ENCODE results near the gene UCK1.

UCK1 gene

DNA sequence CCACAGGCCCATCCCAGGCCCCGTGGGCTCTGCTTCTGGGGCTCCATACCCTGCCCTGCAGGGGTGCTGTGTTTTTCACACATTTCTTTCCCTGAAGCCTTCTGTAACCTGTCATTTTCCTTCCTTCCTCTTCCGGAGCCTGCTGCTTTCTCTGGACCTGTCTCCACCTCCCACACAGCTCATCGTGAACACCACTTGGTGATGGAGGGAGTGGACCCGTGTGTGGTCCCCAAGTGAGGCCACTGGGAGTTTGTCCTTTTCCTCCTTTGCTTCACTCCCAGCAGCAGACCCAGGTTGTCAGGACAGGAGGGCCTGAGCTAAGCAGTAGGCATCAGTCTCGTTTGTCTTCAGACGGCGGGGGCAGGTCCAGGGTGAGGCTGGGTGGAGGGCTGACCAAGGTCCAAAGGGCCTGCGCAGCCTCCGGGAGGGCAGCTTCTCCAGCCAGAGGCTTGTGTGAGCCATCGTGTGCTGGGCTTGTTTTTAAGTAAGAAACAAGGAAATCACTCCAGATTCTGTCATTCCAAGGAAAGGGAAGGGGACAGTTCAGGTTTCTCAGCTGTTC, 34.1 kb downstream of the UCK1 start:
- TF ChIP-seq CTBP1 (IDR thresholded peaks at IDR 0.05; ENCODE audit: borderline replicate concordance), result no peak
- no peak for TF ChIP-seq NFRKB (IDR thresholded peaks at IDR 0.05)
- TF ChIP-seq FOXK2 (IDR thresholded peaks at IDR 0.05), result no peak
- TF ChIP-seq L3MBTL2 (conservative IDR thresholded peaks at IDR 0.05), result no peak
- no peak for TF ChIP-seq ARNT (IDR thresholded peaks at IDR 0.05)
- TF ChIP-seq ELF4 (IDR thresholded peaks at IDR 0.05), result no peak
- no peak for TF ChIP-seq HDGF (IDR thresholded peaks at IDR 0.05; ENCODE audit: borderline replicate concordance)
- TF ChIP-seq FOXA1 (IDR thresholded peaks at IDR 0.05), result no peak
- no peak for TF ChIP-seq ZNF384 (IDR thresholded peaks at IDR 0.05)
- no peak for TF ChIP-seq LEF1 (IDR thresholded peaks at IDR 0.05; ENCODE audit: borderline replicate concordance)
- CTCF ChIA-PET, result interaction anchor here (0.5 kb wide), 1 partner anchor 129 kb away, joined by 3 read pairs; no protein-coding TSS in a partner anchor
- no peak for DNase-seq (ENCODE audit: extremely low spot score)
- POLR2A ChIA-PET, result no interaction called here

DNA sequence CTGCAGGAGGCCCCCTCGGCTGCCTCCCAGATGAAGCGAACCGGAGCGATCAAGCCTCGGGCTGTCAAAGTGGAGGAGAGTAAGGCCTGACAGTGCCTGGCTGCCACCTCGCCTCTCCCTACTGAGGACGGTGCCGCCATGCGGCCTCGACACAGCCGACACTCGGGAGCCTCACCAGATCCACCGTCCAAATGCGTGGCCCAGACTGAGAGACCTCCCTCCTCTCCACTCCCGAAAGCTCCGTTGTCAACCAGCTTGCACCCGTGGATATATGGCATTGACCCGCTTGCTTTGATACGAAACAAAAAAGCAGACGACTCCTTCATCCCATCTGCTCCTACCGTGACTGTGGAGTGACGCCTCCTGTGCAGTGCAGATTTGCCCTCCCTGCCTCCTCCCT, 35.3 kb downstream of the UCK1 start:
- TF ChIP-seq FOXM1 (IDR thresholded peaks at IDR 0.05; ENCODE audit: borderline replicate concordance) (no peak), HDGF (IDR thresholded peaks at IDR 0.05; ENCODE audit: borderline replicate concordance) (no peak), SUZ12 (IDR thresholded peaks at IDR 0.05) (no peak), FOXA1 (IDR thresholded peaks at IDR 0.05) (no peak), BHLHE40 (IDR thresholded peaks at IDR 0.05; ENCODE audit: borderline replicate concordance) (no peak), L3MBTL2 (conservative IDR thresholded peaks at IDR 0.05) (no peak), ARNT (IDR thresholded peaks at IDR 0.05) (no peak), ZNF384 (IDR thresholded peaks at IDR 0.05) (no peak), NFRKB (IDR thresholded peaks at IDR 0.05) (no peak), ELF4 (IDR thresholded peaks at IDR 0.05) (no peak), FOXK2 (IDR thresholded peaks at IDR 0.05) (no peak), SP1 (IDR thresholded peaks at IDR 0.05) (no peak)
- TF ChIP-seq, protein P1, sequence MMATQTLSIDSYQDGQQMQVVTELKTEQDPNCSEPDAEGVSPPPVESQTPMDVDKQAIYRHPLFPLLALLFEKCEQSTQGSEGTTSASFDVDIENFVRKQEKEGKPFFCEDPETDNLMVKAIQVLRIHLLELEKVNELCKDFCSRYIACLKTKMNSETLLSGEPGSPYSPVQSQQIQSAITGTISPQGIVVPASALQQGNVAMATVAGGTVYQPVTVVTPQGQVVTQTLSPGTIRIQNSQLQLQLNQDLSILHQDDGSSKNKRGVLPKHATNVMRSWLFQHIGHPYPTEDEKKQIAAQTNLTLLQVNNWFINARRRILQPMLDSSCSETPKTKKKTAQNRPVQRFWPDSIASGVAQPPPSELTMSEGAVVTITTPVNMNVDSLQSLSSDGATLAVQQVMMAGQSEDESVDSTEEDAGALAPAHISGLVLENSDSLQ (IDR thresholded peaks at IDR 0.05), result no peak
- DNase-seq (ENCODE audit: extremely low spot score), result no peak
- ChIA-PET CTCF (no interaction called here), POLR2A (no interaction called here)

DNA sequence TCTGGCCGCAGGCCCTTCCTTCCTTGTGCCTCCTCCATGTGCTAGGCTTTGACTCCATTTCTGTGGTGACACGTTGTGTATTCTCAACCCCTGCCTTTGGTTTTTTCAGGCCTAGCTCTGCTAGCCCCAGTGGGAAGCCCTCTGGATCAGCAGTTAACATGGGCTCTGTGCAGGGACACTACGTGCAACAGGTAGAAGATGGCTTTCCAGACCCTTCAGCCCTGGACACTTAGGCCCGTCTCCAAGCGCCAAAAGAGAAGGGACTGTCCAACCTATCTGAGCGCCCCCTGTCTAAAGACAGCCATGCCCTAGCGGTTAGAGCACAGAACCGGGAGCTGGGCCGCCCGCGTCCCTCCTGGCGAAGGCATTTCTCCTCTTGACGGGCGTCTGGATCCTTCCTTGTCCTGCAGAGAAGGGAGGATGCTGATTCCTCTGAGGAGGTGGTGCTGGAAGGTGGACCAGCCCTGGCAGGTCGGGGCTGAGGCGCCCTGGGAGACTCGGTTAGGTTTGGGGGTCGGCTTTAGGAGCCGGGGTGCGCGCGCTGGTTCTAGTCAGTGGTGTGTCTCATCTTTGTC, 36.7 kb downstream of the UCK1 start:
- CTCF ChIA-PET, result no interaction called here

DNA sequence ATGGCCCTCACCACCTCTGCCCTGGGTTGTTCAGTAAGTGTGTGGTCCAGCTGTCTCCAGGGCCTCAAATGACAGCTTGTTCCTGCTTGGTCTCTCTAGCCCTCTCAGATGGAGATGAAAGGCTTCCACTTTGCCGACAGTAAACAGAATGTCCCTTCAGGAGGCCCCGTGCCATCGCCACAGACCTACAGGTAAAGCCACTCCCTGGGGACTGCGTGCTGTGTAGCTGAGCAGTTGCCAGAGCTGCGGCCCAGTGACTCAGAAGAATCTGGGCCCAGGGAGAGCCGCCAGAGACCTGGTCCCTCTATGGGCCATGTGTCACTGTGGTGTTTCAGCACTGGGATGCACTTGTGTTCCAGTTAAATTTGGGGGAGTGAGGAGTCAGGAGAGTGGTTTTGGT, 39.0 kb downstream of the UCK1 start:
- POLR2A ChIA-PET, result no interaction called here
- no peak for DNase-seq (ENCODE audit: extremely low spot score)
- no peak for TF ChIP-seq ZNF384 (IDR thresholded peaks at IDR 0.05)
- no peak for TF ChIP-seq ELF4 (IDR thresholded peaks at IDR 0.05)
- no peak for TF ChIP-seq FOXK2 (IDR thresholded peaks at IDR 0.05)
- TF ChIP-seq TARDBP (IDR thresholded peaks at IDR 0.05), result no peak
- TF ChIP-seq SUZ12 (IDR thresholded peaks at IDR 0.05), result no peak
- TF ChIP-seq FOXA1 (IDR thresholded peaks at IDR 0.05), result no peak
- CTCF ChIA-PET, result no interaction called here

More for the DNA sequence above, 36.7 kb downstream of the UCK1 start:
- POLR2A ChIA-PET, result no interaction called here
- no peak for DNase-seq (ENCODE audit: extremely low spot score)
- TF ChIP-seq SUZ12 (IDR thresholded peaks at IDR 0.05), result no peak
- TF ChIP-seq LEF1 (IDR thresholded peaks at IDR 0.05; ENCODE audit: borderline replicate concordance), result no peak
- no peak for TF ChIP-seq HDGF (IDR thresholded peaks at IDR 0.05; ENCODE audit: borderline replicate concordance)
- TF ChIP-seq L3MBTL2 (conservative IDR thresholded peaks at IDR 0.05), result no peak
- TF ChIP-seq ZNF384 (IDR thresholded peaks at IDR 0.05), result no peak
- TF ChIP-seq SP1 (IDR thresholded peaks at IDR 0.05), result no peak
- TF ChIP-seq NFRKB (IDR thresholded peaks at IDR 0.05), result no peak
- no peak for TF ChIP-seq FOXA1 (IDR thresholded peaks at IDR 0.05)
- TF ChIP-seq BHLHE40 (IDR thresholded peaks at IDR 0.05; ENCODE audit: borderline replicate concordance), result no peak

DNA sequence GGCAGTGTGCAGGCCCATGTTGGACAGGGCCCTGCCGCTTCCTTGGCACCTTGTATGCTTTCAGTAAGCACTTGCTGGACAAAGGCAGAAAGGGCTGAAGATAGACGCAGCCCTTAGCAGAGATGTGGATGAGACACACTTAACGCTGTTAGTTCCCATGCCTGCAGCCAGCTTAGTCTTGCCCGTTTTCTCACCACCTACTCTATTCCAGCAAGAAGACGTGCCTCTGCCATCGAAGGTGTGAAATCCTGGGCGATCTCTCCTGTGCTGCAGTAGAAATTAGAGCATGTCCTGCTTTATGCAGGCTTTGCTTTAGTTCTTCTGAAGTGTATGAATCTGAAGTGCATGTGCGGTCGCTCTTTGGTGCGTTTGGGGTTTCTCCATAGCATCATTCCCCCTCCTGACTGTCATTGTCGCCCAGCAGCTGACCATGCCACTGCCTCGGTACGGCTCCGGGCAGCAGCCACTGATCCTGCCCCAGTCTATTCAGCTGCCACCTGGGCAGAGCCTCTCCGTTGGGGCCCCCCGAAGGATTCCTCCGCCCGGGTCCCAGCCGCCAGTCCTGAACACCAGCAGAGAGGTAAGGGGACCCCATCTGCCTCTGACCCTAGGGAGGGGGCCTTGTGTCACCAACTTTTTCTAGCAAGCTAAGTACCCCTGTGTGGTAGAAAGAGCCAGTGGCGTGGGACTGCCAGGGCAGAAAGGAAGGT, 39.9 kb downstream of the UCK1 start:
- CTCF ChIA-PET, result no interaction called here
- no peak for DNase-seq (ENCODE audit: extremely low spot score)
- POLR2A ChIA-PET, result no interaction called here
- no peak for TF ChIP-seq CTBP1 (IDR thresholded peaks at IDR 0.05; ENCODE audit: borderline replicate concordance)
- TF ChIP-seq SP1 (IDR thresholded peaks at IDR 0.05), result no peak
- no peak for TF ChIP-seq HDGF (IDR thresholded peaks at IDR 0.05; ENCODE audit: borderline replicate concordance)

DNA sequence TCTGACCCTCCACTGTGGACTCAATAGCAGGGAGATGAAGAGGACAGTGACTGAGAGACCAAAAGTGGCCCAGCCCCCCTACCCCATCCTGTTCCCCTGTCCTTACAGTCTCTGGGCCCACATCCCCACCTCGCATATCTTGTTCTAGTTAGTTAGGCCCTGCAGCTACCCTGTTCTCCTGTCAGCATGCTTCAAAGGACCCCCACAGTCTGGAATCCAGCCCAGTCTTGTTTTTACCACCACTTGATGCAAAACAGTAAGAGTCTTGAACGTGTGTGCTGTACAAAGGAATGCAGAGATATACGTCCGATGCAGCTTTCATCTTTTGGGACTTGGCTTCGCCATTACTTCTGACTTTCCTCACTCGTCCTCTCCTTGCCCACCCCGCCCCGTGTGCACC, 40.5 kb downstream of the UCK1 start:
- ChIA-PET CTCF (no interaction called here), POLR2A (interaction anchor here (1.4 kb wide), 1 partner anchor 8 kb away, joined by 5 read pairs; no protein-coding TSS in a partner anchor)
- no peak for DNase-seq (ENCODE audit: extremely low spot score)
- no peak for TF ChIP-seq FOXA1 (IDR thresholded peaks at IDR 0.05)
- no peak for TF ChIP-seq LEF1 (IDR thresholded peaks at IDR 0.05; ENCODE audit: borderline replicate concordance)
- no peak for TF ChIP-seq ELF4 (IDR thresholded peaks at IDR 0.05)
- TF ChIP-seq ZNF384 (IDR thresholded peaks at IDR 0.05), result no peak
- no peak for TF ChIP-seq SP1 (IDR thresholded peaks at IDR 0.05)
- TF ChIP-seq CTBP1 (IDR thresholded peaks at IDR 0.05; ENCODE audit: borderline replicate concordance), result no peak
- TF ChIP-seq FOXM1 (IDR thresholded peaks at IDR 0.05; ENCODE audit: borderline replicate concordance), result no peak
- TF ChIP-seq BHLHE40 (IDR thresholded peaks at IDR 0.05; ENCODE audit: borderline replicate concordance), result no peak
- no peak for TF ChIP-seq FOXK2 (IDR thresholded peaks at IDR 0.05)
- no peak for TF ChIP-seq HDGF (IDR thresholded peaks at IDR 0.05; ENCODE audit: borderline replicate concordance)
- TF ChIP-seq TARDBP (IDR thresholded peaks at IDR 0.05), result no peak
- TF ChIP-seq, protein P1 (IDR thresholded peaks at IDR 0.05), result no peak
- TF ChIP-seq SUZ12 (IDR thresholded peaks at IDR 0.05), result no peak
- no peak for TF ChIP-seq ARNT (IDR thresholded peaks at IDR 0.05)
- TF ChIP-seq L3MBTL2 (conservative IDR thresholded peaks at IDR 0.05), result no peak
- TF ChIP-seq NFRKB (IDR thresholded peaks at IDR 0.05), result no peak
